HG03558 (cell line): ENCODE results near the gene MDM2.

Experiments used
- ATAC-seq: cut with Tn5 transposase; IDR thresholded peaks from one replicate; pipeline ENCODE4 v1.9.1; 2021; ENCODE audit warnings: moderate number of reproducible peaks; ENCODE audit not compliant: unreplicated experiment; ENCODE audit errors: extremely low read depth

The MDM2 gene

DNA sequence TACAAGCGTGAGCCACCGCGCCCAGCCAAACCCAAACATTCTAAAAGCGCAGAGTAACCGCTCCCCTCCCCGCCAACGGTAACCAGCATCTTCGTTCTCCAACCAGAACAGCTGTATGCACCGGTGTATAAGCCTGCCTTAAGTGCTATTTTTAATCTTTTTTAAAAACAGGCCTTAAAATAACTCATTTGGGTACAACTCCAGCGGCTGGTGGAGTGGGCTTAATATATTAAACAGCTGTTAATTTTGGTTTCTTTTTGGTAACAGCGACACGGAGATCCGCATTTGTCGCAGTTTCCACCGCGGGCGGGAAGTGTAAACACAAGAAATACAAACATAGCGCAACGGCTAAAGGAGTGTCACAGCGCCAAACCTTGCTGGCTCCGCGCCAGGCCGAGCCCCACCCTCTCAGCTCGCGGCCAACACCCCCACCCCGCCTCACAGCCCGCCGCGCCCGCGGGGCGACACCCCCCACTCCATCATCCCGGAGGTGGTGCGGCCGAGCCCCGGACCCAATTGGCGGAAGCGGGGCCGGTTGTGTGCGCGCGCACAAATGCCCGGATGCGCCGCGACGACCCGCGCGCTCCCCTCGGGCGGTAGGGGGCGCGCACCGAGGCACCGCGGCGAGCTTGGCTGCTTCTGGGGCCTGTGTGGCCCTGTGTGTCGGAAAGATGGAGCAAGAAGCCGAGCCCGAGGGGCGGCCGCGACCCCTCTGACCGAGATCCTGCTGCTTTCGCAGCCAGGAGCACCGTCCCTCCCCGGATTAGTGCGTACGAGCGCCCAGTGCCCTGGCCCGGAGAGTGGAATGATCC is at the start of gene MDM2:
Gene MDM2 (plus strand): TSS at position 602 of the 812 bp plus-strand sequence. CDS start 301 bp downstream, outside the sequence.
- peak; percentile 50 for ATAC-seq

DNA sequence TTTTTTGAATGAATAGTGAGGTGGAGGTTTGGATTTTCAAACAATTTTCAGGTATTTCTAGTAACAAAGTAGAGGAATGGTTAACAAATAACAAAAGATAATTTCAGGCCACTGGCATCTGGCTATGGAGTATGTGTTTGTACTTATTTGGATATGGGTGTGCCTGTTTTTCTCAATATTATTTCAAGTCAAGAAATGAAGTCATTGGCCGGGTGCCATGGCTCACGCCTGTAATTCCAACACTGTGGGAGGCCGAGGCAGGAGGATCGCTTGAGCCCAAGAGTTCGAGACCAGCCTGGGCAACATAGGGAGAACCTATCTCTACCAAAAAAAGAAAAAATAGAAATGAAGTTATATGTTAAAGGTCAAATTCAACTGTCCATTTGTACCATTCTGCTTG is 48.1 kb upstream of the MDM2 start:
- no peak for ATAC-seq

- ATAC-seq: no peak
Measured at GRCh38 chr12:68760806-68761441, 47.1 kb upstream of the MDM2 start.

- no peak for ATAC-seq
Measured at GRCh38 chr12:68761442-68761812, 46.5 kb upstream of the MDM2 start.

- no peak for ATAC-seq
Measured at GRCh38 chr12:68761901-68762630, 45.9 kb upstream of the MDM2 start.

DNA sequence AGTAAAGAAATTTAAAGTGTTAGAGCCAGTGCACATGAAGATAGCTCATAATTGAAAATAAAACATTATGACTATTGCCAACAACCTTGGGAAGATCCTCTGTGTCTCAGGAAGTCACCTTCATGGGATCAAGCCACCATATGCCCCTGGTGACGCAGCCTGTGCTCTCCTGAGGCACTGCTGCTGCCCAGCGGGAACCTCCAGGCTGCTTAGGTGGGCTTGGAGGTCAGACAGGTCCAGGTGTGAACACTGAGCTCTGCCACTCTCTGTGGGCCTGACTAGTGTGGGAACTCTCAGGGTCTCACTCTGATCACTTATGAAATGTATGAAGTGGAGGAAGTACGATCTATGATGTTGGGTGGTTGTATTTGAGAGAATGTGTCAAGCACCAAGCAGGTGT is 45.3 kb upstream of the MDM2 start:
- no peak for ATAC-seq

GRCh38 chr12:68765696-68766095 is 42.3 kb upstream of the MDM2 start:
- no peak for ATAC-seq

GRCh38 chr12:68766646-68767045 is 41.3 kb upstream of the MDM2 start:
- ATAC-seq: no peak

- no peak for ATAC-seq
Measured at GRCh38 chr12:68767191-68767590, 40.8 kb upstream of the MDM2 start.

DNA sequence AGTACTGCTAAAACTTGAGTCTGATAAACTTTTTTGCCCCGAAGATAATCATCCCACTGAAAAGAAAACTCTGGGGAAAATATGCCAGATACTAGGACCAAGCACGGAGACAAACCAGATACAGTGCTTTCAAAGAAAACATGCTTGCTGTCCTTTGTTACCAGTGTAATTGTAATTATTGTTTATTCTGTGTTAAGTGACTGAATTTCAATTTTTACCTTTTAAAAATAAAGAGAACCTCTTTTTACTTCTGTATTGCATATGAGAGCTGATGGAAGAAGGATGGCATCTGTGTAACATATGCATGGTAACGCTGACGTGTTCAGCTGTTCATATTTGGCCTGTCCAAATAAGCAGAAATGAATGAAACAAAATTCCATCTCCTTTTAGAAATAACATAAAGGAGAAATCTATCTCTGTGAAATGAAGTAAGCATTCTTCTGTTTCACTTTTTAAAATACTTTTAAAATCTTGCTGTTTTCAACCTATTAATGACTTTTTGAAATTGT is 39.5 kb upstream of the MDM2 start:
- no peak for ATAC-seq

DNA sequence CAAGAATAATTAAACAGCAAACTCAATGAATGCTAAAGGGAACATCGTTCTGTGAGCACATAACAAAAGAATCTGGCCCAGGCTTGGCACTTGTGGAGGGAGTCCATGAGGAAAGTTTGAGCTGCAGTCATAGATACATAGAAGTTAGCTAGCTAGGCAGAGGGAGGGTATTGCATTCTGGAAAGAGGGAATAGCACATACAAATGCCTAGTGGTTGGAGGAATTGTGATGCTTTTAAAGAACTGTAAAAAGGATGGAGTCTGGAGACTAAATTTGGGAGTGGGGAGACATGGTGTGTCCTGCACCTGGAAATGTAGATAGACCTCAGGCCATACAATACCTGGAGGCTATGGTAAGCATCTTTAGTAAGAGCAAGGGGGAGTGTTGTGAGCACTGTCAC is 38.0 kb upstream of the MDM2 start:
- ATAC-seq: no peak

- ATAC-seq: no peak
Measured at GRCh38 chr12:68771223-68771925, 36.6 kb upstream of the MDM2 start.

- ATAC-seq: no peak
Measured at GRCh38 chr12:68772714-68773113, 35.3 kb upstream of the MDM2 start.

- no peak for ATAC-seq
Measured at GRCh38 chr12:68773582-68773981, 34.4 kb upstream of the MDM2 start.

DNA sequence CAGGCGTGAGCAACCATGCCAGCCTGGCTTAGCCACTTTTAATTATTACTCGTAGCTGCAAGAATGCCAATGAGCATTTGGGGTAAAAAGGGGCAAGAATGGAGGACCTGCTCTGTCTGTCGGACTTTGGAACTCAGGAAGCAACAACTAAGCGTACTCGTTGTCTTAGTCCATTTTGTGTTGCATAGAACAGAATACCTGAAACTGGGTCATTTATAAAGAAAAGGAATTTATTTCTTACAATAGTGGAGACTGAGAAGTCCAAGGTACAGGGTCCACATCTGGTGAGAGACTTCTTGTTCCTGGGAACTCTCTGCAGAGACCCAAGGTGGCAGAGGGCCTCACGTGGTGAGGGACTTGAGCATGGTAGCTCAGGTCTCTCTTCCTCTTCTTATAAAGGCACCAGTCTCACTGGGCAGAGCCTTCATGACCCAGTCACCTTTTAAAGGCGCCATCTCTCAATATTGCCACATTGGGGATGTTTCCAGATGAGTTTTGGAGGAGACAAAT is 32.8 kb upstream of the MDM2 start:
- ATAC-seq: no peak

- ATAC-seq: no peak
Measured at GRCh38 chr12:68776976-68777610, 30.9 kb upstream of the MDM2 start.

DNA sequence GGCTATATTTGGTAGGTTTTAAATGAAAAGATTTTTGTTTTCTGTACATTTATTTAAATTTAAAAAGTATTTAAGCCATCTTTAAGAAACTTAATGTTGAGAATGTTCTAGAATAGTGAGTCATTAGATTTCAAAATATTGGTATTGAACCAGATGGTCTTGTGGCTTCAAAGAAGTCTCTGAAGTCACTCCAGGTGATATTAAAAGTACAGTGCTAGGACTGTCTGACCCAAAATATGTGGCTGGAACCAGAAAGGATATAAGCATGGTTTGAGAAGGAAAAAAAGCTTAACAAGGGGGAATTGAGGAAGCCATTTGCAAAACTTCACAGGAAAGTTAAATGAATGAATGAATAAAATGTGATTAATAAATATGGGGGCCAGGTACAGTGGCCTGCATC is 28.7 kb upstream of the MDM2 start:
- ATAC-seq: no peak

GRCh38 chr12:68780731-68781130 is 27.2 kb upstream of the MDM2 start:
- ATAC-seq: no peak

DNA sequence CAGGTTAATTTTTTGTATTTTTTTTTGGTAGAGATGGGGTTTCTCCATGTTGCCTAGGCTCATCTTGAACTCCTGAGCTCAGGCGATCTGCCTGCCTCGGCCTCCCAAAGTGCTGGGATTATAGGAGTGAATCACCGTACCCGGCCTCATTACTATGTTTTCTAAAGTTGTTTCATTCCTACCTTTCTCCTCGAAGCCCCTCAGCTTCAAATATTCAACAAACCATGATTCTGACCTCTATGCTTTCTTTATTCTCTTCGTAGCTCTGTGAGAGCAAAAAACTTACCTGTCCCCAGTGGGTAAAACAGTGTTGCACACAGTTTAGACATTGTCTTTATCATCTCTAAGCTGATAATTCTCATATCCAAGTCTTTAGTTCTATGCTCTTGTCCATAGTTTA is 26.2 kb upstream of the MDM2 start:
- ATAC-seq: no peak

GRCh38 chr12:68784015-68784414 is 24.0 kb upstream of the MDM2 start:
- no peak for ATAC-seq
